HCT116 (cell line): ENCODE results near the gene ESRRG. TPM values are rescaled to one million over a fixed set of nuclear protein-coding genes. Genes with fewer than 3 reads are reported as not detected.

Experiments used
- ATAC-seq: fragments of 200-7000 bp; cut with Tn5 transposase; 2 replicates; pipeline ENCODE4 v1.9.1; 2020; ENCODE audit warnings: mild to moderate bottlenecking, moderate library complexity
- BruUV-seq: library from RNA; stranded (reverse); fragments of 400-500 nt; replicated peaks from 2 replicates; lab custom pipeline; 2021; lab: Mats Ljungman, UMichigan
- CTCF ChIA-PET: fragments of 300-600 bp; sonication (Branson Sonifier 250); formaldehyde crosslinking; loops from one replicate; lab custom pipeline; 2021; ENCODE audit warnings: antibody characterized with exemption; lab: Charles Lee
- POLR2A ChIA-PET: fragments of 300-600, 350-600 bp; sonication (Branson Sonifier 250); formaldehyde crosslinking; loops from one replicate; lab custom pipeline; 2021; ENCODE audit warnings: antibody characterized with exemption; lab: Charles Lee
- RAD21 ChIA-PET, 2 experiments: fragments of 300-600 bp; sonication (Branson Sonifier 250); formaldehyde crosslinking; loops; one replicate each; lab custom pipeline; 2023; ENCODE audit warnings: low total read pairs in 2 of 2; ENCODE audit not compliant: uncharacterized antibody in 2 of 2, unreplicated experiment in 2 of 2, low non-redundant PET in 1 of 2; lab: Charles Lee
- DNase-seq: peaks from one replicate; pipeline ENCODE4 v3.0.0-alpha.2; 2010; ENCODE audit warnings: low read depth, low spot score
- H2AFZ ChIP-seq: fragments of 200-600 bp; shearing (Covaris generic), sonication (generic); 2 replicates; pipeline ENCODE4 v1.6.1; 2017; ENCODE audit warnings: low read depth, mixed run types, mixed read lengths, antibody characterized with exemption, low read length; ENCODE audit not compliant: poor library complexity, severe bottlenecking
- H3K27ac ChIP-seq: 2 replicates; pipeline ENCODE4 v1.5.1; 2012; ENCODE audit warnings: low read depth, low read length
- H3K27me3 ChIP-seq: fragments of 200-600 bp; sonication (generic); 2 replicates; pipeline ENCODE4 v1.6.1; 2016; ENCODE audit warnings: mixed run types, low read length, mixed read lengths; ENCODE audit not compliant: insufficient read depth
- H3K36me3 ChIP-seq, 2 experiments: fragments of 200-500 bp in 1 of 2; fragments of 200-600 bp in 1 of 2; sonication (Bioruptor generic) in 1 of 2; sonication (generic) in 1 of 2; 2 replicates each; pipeline versions ENCODE4 v1.5.1 to v1.6.1; 2014 to 2016; ENCODE audit warnings: low read length in 2 of 2, inconsistent platforms in 1 of 2, mixed read lengths in 1 of 2, mixed run types in 1 of 2; ENCODE audit not compliant: insufficient read depth in 2 of 2, control insufficient read depth in 1 of 2
- H3K4me1 ChIP-seq, 2 experiments: fragments of 200-600 bp in 1 of 2; sonication (generic) in 1 of 2; 2 replicates each; pipeline versions ENCODE4 v1.5.1 to v1.6.1; 2012 to 2017; ENCODE audit warnings: low read length in 2 of 2, inconsistent platforms in 1 of 2, mild to moderate bottlenecking in 1 of 2, mixed read lengths in 1 of 2, mixed run types in 1 of 2, moderate library complexity in 1 of 2; ENCODE audit not compliant: insufficient read depth in 2 of 2, control insufficient read depth in 1 of 2
- H3K4me2 ChIP-seq: fragments of 200-600 bp; sonication (generic); 2 replicates; pipeline ENCODE4 v1.6.1; 2017; ENCODE audit warnings: mixed run types, low read length, mixed read lengths
- H3K4me3 ChIP-seq, 2 experiments: fragments of 200-600 bp in 1 of 2; sonication (generic) in 1 of 2; replicated peaks in 1 of 2; 2 replicates each; pipeline ENCODE4 v1.5.1; 2011 to 2016; ENCODE audit warnings: low read length in 2 of 2, control low read depth in 1 of 2, low read depth in 1 of 2, mild to moderate bottlenecking in 1 of 2, mixed read lengths in 1 of 2, mixed run types in 1 of 2
- H3K79me2 ChIP-seq: fragments of 200-600 bp; sonication (generic); 2 replicates; pipeline ENCODE4 v1.6.1; 2017; ENCODE audit warnings: mild to moderate bottlenecking, mixed run types, low read length, moderate library complexity, mixed read lengths; ENCODE audit not compliant: insufficient read depth
- H3K9ac ChIP-seq: fragments of 200-600 bp; sonication (generic); 2 replicates; pipeline ENCODE4 v1.6.1; 2016; ENCODE audit warnings: low read length, mixed read lengths
- H3K9me2 ChIP-seq: fragments of 200-600 bp; sonication (generic), shearing (Covaris generic); 2 replicates; pipeline ENCODE4 v1.6.1; 2017; ENCODE audit warnings: mixed run types, mild to moderate bottlenecking, moderate library complexity; ENCODE audit not compliant: insufficient read depth
- H3K9me3 ChIP-seq, 2 experiments: fragments of 200-500 bp in 1 of 2; fragments of 200-600 bp in 1 of 2; sonication (Bioruptor generic) in 1 of 2; sonication (generic) in 1 of 2; 2 replicates each; pipeline ENCODE4 v1.6.1; 2014 to 2017; ENCODE audit warnings: low read length in 2 of 2, mixed read lengths in 2 of 2, inconsistent platforms in 1 of 2, low read depth in 1 of 2, mild to moderate bottlenecking in 1 of 2, mixed run types in 1 of 2, moderate library complexity in 1 of 2; ENCODE audit not compliant: control insufficient read depth in 1 of 2, insufficient read depth in 1 of 2
- H4K20me1 ChIP-seq: fragments of 200-600 bp; sonication (generic), shearing (Covaris generic); 2 replicates; pipeline ENCODE4 v1.6.1; 2017; ENCODE audit warnings: mixed run types, mild to moderate bottlenecking, moderate library complexity; ENCODE audit not compliant: insufficient read depth
- ATF3 ChIP-seq: IDR thresholded peaks from 2 replicates; pipeline ENCODE4 v1.6.1; 2012
- CBX3 ChIP-seq: IDR thresholded peaks from 2 replicates; pipeline ENCODE4 v1.6.1; 2012; ENCODE audit warnings: low read depth
- CEBPB ChIP-seq: IDR thresholded peaks from 2 replicates; pipeline ENCODE4 v1.6.1; 2012; ENCODE audit warnings: low read depth
- CTCF ChIP-seq, 3 experiments: fragments of 200-600 bp in 1 of 3; sonication (generic) in 1 of 3; IDR thresholded peaks in 2 of 3; conservative IDR thresholded peaks in 1 of 3; 2 replicates each; pipeline ENCODE4 v1.5.1; 2012 to 2017; ENCODE audit warnings: low read depth in 2 of 3, low read length in 2 of 3, antibody characterized with exemption in 1 of 3, borderline replicate concordance in 1 of 3, control low read depth in 1 of 3, mild to moderate bottlenecking in 1 of 3, mixed read lengths in 1 of 3, mixed run types in 1 of 3, moderate library complexity in 1 of 3; ENCODE audit not compliant: insufficient read depth in 1 of 3
- EZH2phosphoT487 ChIP-seq: fragments of 200-600 bp; IDR thresholded peaks from 2 replicates; pipeline ENCODE4 v1.6.1; 2018; ENCODE audit warnings: antibody characterized with exemption, borderline replicate concordance
- FOSL1 ChIP-seq: IDR thresholded peaks from 2 replicates; pipeline ENCODE4 v1.6.1; 2012; ENCODE audit warnings: low read depth
- JUND ChIP-seq: IDR thresholded peaks from 2 replicates; pipeline ENCODE4 v1.6.1; 2012
- POLR2AphosphoS5 ChIP-seq: IDR thresholded peaks from 2 replicates; pipeline ENCODE4 v1.6.1; 2011; ENCODE audit warnings: mild to moderate bottlenecking, low read depth, low read length, moderate library complexity
- RAD21 ChIP-seq: IDR thresholded peaks from 2 replicates; pipeline ENCODE4 v1.6.1; 2012; ENCODE audit warnings: low read depth, mild to moderate bottlenecking
- SIN3A ChIP-seq: IDR thresholded peaks from 2 replicates; pipeline ENCODE4 v1.6.1; 2012; ENCODE audit warnings: low read depth
- SP1 ChIP-seq: IDR thresholded peaks from 2 replicates; pipeline ENCODE4 v1.6.1; 2012; ENCODE audit warnings: low read depth
- TCF7L2 ChIP-seq: IDR thresholded peaks from 2 replicates; pipeline ENCODE4 v1.7.0; 2011; ENCODE audit warnings: borderline replicate concordance, inconsistent platforms; ENCODE audit not compliant: insufficient read depth, insufficient read length; ENCODE audit errors: extremely low read depth
- YY1 ChIP-seq: IDR thresholded peaks from 2 replicates; pipeline ENCODE4 v1.6.1; 2011; ENCODE audit warnings: low read length, low read depth, moderate library complexity, mild to moderate bottlenecking; ENCODE audit not compliant: insufficient replicate concordance; ENCODE audit errors: extremely low read depth
- ZBTB33 ChIP-seq: IDR thresholded peaks from 2 replicates; pipeline ENCODE4 v1.6.1; 2011; ENCODE audit warnings: mild to moderate bottlenecking, low read length, moderate library complexity; ENCODE audit not compliant: insufficient replicate concordance; ENCODE audit errors: extremely low read depth
- ZNF274 ChIP-seq: fragments of 200-500 bp; sonication (Bioruptor generic); IDR thresholded peaks from 2 replicates; pipeline ENCODE4 v1.6.1; 2014; ENCODE audit warnings: mild to moderate bottlenecking, low read depth, low read length, inconsistent platforms
- intact Hi-C: fragments of 100-400 bp; cut with micrococcal nuclease; formaldehyde crosslinking; loops from 2 replicates; pipeline ENCODE4 v1.10.0; 2022
- total RNA-seq: library from RNA; stranded (reverse); gene quantifications from one replicate; pipeline ENCODE4 v1.2.1, GENCODE V29; 2021; ENCODE audit not compliant: unreplicated experiment
- TF ChIP-seq, protein P1 (sequence below): IDR thresholded peaks from 2 replicates; pipeline ENCODE4 v1.6.1; 2012; ENCODE audit warnings: low read depth
- TF ChIP-seq, protein P2 (sequence below): IDR thresholded peaks from 2 replicates; pipeline ENCODE4 v1.6.1; 2012

ESRRG gene
- total RNA-seq, 1 experiment from 2014 or later: not detected

- ChIA-PET POLR2A (no interaction called here), CTCF (no interaction called here), RAD21 (no interaction called here)
- H3K27ac ChIP-seq: no peak overlapping the region
- no peaks in the 10 kb centered on the region for H3K79me2 ChIP-seq
- intact Hi-C loops: no loop called here
- no peaks in the 10 kb centered on the region for H4K20me1 ChIP-seq
- no peak overlapping the region for H3K9ac ChIP-seq
- no peaks in the 10 kb centered on the region for H3K27me3 ChIP-seq
- H3K4me3 ChIP-seq: no peak overlapping the region
- no peak for TF ChIP-seq SP1
- no peak for TF ChIP-seq EZH2phosphoT487
- no peak for TF ChIP-seq SIN3A
- TF ChIP-seq ZNF274: no peak
- TF ChIP-seq, protein P1, sequence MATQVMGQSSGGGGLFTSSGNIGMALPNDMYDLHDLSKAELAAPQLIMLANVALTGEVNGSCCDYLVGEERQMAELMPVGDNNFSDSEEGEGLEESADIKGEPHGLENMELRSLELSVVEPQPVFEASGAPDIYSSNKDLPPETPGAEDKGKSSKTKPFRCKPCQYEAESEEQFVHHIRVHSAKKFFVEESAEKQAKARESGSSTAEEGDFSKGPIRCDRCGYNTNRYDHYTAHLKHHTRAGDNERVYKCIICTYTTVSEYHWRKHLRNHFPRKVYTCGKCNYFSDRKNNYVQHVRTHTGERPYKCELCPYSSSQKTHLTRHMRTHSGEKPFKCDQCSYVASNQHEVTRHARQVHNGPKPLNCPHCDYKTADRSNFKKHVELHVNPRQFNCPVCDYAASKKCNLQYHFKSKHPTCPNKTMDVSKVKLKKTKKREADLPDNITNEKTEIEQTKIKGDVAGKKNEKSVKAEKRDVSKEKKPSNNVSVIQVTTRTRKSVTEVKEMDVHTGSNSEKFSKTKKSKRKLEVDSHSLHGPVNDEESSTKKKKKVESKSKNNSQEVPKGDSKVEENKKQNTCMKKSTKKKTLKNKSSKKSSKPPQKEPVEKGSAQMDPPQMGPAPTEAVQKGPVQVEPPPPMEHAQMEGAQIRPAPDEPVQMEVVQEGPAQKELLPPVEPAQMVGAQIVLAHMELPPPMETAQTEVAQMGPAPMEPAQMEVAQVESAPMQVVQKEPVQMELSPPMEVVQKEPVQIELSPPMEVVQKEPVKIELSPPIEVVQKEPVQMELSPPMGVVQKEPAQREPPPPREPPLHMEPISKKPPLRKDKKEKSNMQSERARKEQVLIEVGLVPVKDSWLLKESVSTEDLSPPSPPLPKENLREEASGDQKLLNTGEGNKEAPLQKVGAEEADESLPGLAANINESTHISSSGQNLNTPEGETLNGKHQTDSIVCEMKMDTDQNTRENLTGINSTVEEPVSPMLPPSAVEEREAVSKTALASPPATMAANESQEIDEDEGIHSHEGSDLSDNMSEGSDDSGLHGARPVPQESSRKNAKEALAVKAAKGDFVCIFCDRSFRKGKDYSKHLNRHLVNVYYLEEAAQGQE: no peak
- no peak for TF ChIP-seq CEBPB
- TF ChIP-seq CBX3: no peak
- TF ChIP-seq ATF3: no peak
- no peak for TF ChIP-seq YY1
- no peak for TF ChIP-seq RAD21
- no peak for TF ChIP-seq POLR2AphosphoS5
- no peak for TF ChIP-seq TCF7L2
- TF ChIP-seq JUND: no peak
- TF ChIP-seq CTCF (IDR thresholded peaks at IDR 0.05 in 2 of 3, conservative IDR thresholded peaks at IDR 0.05 in 1 of 3; ENCODE audit: borderline replicate concordance in 1 of 3, insufficient read depth in 1 of 3, low read depth in 2 of 3, low read length in 2 of 3): no peak
- TF ChIP-seq ZBTB33: no peak
- no peak for TF ChIP-seq FOSL1
- TF ChIP-seq, protein P2, sequence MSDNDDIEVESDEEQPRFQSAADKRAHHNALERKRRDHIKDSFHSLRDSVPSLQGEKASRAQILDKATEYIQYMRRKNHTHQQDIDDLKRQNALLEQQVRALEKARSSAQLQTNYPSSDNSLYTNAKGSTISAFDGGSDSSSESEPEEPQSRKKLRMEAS: no peak
- DNase-seq (no peak), ATAC-seq (no peak)
- H3K9me2 ChIP-seq: no peaks in the 10 kb centered on the region
- no peak overlapping the region for H3K4me2 ChIP-seq
- H2AFZ ChIP-seq: no peak overlapping the region
- no TSS peak for BruUV-seq
- H3K9me3 ChIP-seq: 0 out of 4 replicates have a peak, but pooled peaks cover 0 to 3% of the 10 kb centered on the region in 2 experiments
- H3K36me3 ChIP-seq: no peaks in the 10 kb centered on the region
- H3K4me1 ChIP-seq: no peaks in the 10 kb centered on the region
Measured at GRCh38 chr1:216688127-216688657, 35.0 kb downstream of the ESRRG start.
